Skeletal muscle satellite cell (primary cell): ENCODE results near the gene EPM2A.

Experiments
- H3K27me3 ChIP-seq: 2 replicates; pipeline ENCODE4 v1.7.0; 2013; ENCODE audit warnings: low read length; ENCODE audit not compliant: control insufficient read depth, insufficient read depth
- H3K36me3 ChIP-seq: 2 replicates; pipeline ENCODE4 v1.7.0; 2013; ENCODE audit warnings: mild to moderate bottlenecking, control low read depth, low read length; ENCODE audit not compliant: insufficient read depth
- H3K4me1 ChIP-seq: 2 replicates; pipeline ENCODE4 v1.7.0; 2013; ENCODE audit warnings: low read length; ENCODE audit not compliant: control insufficient read depth, insufficient read depth
- H3K4me2 ChIP-seq: 2 replicates; pipeline ENCODE4 v1.7.0; 2013; ENCODE audit warnings: mild to moderate bottlenecking, low read length
- H3K4me3 ChIP-seq: 2 replicates; pipeline ENCODE4 v1.7.0; 2013; ENCODE audit warnings: low read length
- H3K9ac ChIP-seq: 2 replicates; pipeline ENCODE4 v1.7.0; 2013; ENCODE audit warnings: mild to moderate bottlenecking, low read depth, low read length, moderate library complexity
- H3K9me3 ChIP-seq: replicated peaks from 2 replicates; pipeline ENCODE4 v1.7.0; 2013; ENCODE audit warnings: mild to moderate bottlenecking, control low read depth, low read length

Gene EPM2A

GRCh38 chr6:145728444-145729385 is 6.6 kb downstream of the EPM2A start:
- Histone ChIP-seq H3K4me1 (no peaks in the 10 kb centered on the region), H3K9ac (no peak overlapping the region), H3K27me3 (no peaks in the 10 kb centered on the region), H3K4me3 (no peak overlapping the region), H3K4me2 (no peak overlapping the region), H3K36me3 (no peaks in the 10 kb centered on the region), H3K9me3 (no peaks in the 10 kb centered on the region)

- Histone ChIP-seq H3K9ac (no peak overlapping the region), H3K4me3 (no peak overlapping the region), H3K36me3 (no peaks in the 10 kb centered on the region), H3K9me3 (no peaks in the 10 kb centered on the region), H3K4me1 (no peaks in the 10 kb centered on the region), H3K27me3 (no peaks in the 10 kb centered on the region), H3K4me2 (no peak overlapping the region)
Observed at GRCh38 chr6:145727817-145728388, 7.4 kb downstream of the EPM2A start.

- no peaks in the 10 kb centered on the region for H3K36me3 ChIP-seq
- H3K4me1 ChIP-seq: no peaks in the 10 kb centered on the region
- no peaks in the 10 kb centered on the region for H3K9me3 ChIP-seq
- H3K9ac ChIP-seq: no peak overlapping the region
- no peak overlapping the region for H3K4me3 ChIP-seq
- no peaks in the 10 kb centered on the region for H3K27me3 ChIP-seq
- H3K4me2 ChIP-seq: no peak overlapping the region
Observed at GRCh38 chr6:145725570-145725969, 9.8 kb downstream of the EPM2A start.

- Histone ChIP-seq H3K4me2 (no peak overlapping the region), H3K9ac (no peak overlapping the region), H3K4me3 (no peak overlapping the region), H3K36me3 (no peaks in the 10 kb centered on the region), H3K9me3 (no peaks in the 10 kb centered on the region), H3K27me3 (no peaks in the 10 kb centered on the region), H3K4me1 (no peaks in the 10 kb centered on the region)
Observed at GRCh38 chr6:145723646-145724045, 11.7 kb downstream of the EPM2A start.

- Histone ChIP-seq H3K4me2 (no peak overlapping the region), H3K36me3 (no peaks in the 10 kb centered on the region), H3K4me3 (no peak overlapping the region), H3K27me3 (no peaks in the 10 kb centered on the region), H3K4me1 (no peaks in the 10 kb centered on the region), H3K9me3 (no peaks in the 10 kb centered on the region), H3K9ac (no peak overlapping the region)
Observed at GRCh38 chr6:145722190-145722589, 13.1 kb downstream of the EPM2A start.

GRCh38 chr6:145721144-145721543 is 14.2 kb downstream of the EPM2A start:
- Histone ChIP-seq H3K36me3 (no peaks in the 10 kb centered on the region), H3K9me3 (no peaks in the 10 kb centered on the region), H3K27me3 (no peaks in the 10 kb centered on the region), H3K4me2 (no peak overlapping the region), H3K4me3 (no peak overlapping the region), H3K9ac (no peak overlapping the region), H3K4me1 (no peaks in the 10 kb centered on the region)

GRCh38 chr6:145715426-145715825 is 19.9 kb downstream of the EPM2A start:
- peaks cover 7% of the 10 kb centered on the region for H3K9me3 ChIP-seq
- no peak overlapping the region for H3K9ac ChIP-seq
- H3K36me3 ChIP-seq: no peaks in the 10 kb centered on the region
- no peak overlapping the region for H3K4me3 ChIP-seq
- no peak overlapping the region for H3K4me2 ChIP-seq
- no peaks in the 10 kb centered on the region for H3K27me3 ChIP-seq
- H3K4me1 ChIP-seq: no peaks in the 10 kb centered on the region

- Histone ChIP-seq H3K4me2 (no peak overlapping the region), H3K4me3 (no peak overlapping the region), H3K9ac (no peak overlapping the region), H3K36me3 (no peaks in the 10 kb centered on the region), H3K27me3 (no peaks in the 10 kb centered on the region), H3K4me1 (no peaks in the 10 kb centered on the region), H3K9me3 (peaks cover 7% of the 10 kb centered on the region)
Observed at GRCh38 chr6:145714731-145715130, 20.6 kb downstream of the EPM2A start.

GRCh38 chr6:145713773-145714172 is 21.5 kb downstream of the EPM2A start:
- Histone ChIP-seq H3K9me3 (peaks cover 7% of the 10 kb centered on the region), H3K27me3 (no peaks in the 10 kb centered on the region), H3K4me1 (no peaks in the 10 kb centered on the region), H3K4me3 (no peak overlapping the region), H3K9ac (no peak overlapping the region), H3K4me2 (no peak overlapping the region), H3K36me3 (no peaks in the 10 kb centered on the region)

- no peak overlapping the region for H3K9ac ChIP-seq
- H3K4me2 ChIP-seq: no peak overlapping the region
- H3K9me3 ChIP-seq: peaks cover 7% of the 10 kb centered on the region
- no peaks in the 10 kb centered on the region for H3K27me3 ChIP-seq
- H3K36me3 ChIP-seq: no peaks in the 10 kb centered on the region
- no peaks in the 10 kb centered on the region for H3K4me1 ChIP-seq
- no peak overlapping the region for H3K4me3 ChIP-seq
Observed at GRCh38 chr6:145711372-145711771, 23.9 kb downstream of the EPM2A start.

GRCh38 chr6:145707397-145707796 is 27.9 kb downstream of the EPM2A start:
- no peaks in the 10 kb centered on the region for H3K9me3 ChIP-seq
- H3K27me3 ChIP-seq: no peaks in the 10 kb centered on the region
- no peak overlapping the region for H3K9ac ChIP-seq
- no peak overlapping the region for H3K4me3 ChIP-seq
- no peaks in the 10 kb centered on the region for H3K36me3 ChIP-seq
- H3K4me1 ChIP-seq: peaks cover 10% of the 10 kb centered on the region
- H3K4me2 ChIP-seq: no peak overlapping the region

- H3K27me3 ChIP-seq: no peaks in the 10 kb centered on the region
- no peak overlapping the region for H3K4me3 ChIP-seq
- no peaks in the 10 kb centered on the region for H3K36me3 ChIP-seq
- H3K9me3 ChIP-seq: no peaks in the 10 kb centered on the region
- peaks cover 12% of the 10 kb centered on the region for H3K4me1 ChIP-seq
- H3K4me2 ChIP-seq: no peak overlapping the region
- H3K9ac ChIP-seq: no peak overlapping the region
Observed at GRCh38 chr6:145705561-145705960, 29.8 kb downstream of the EPM2A start.
